Smooth muscle cell of the coronary artery (primary cell): ENCODE data around the gene SLC25A20. TPM values are rescaled to one million over a fixed set of nuclear protein-coding genes. Genes with fewer than 3 reads are reported as not detected.

Source experiments
- total RNA-seq: library from RNA; depleted of rRNA; stranded (reverse); fragments of >200 nt; gene quantifications from 2 replicates; pipeline ENCODE4 v1.2.3, GENCODE V29; 2014; ENCODE audit warnings: low replicate concordance

The SLC25A20 gene
- 26.5 and 26.8 TPM in 2 replicates for total RNA-seq

DNA sequence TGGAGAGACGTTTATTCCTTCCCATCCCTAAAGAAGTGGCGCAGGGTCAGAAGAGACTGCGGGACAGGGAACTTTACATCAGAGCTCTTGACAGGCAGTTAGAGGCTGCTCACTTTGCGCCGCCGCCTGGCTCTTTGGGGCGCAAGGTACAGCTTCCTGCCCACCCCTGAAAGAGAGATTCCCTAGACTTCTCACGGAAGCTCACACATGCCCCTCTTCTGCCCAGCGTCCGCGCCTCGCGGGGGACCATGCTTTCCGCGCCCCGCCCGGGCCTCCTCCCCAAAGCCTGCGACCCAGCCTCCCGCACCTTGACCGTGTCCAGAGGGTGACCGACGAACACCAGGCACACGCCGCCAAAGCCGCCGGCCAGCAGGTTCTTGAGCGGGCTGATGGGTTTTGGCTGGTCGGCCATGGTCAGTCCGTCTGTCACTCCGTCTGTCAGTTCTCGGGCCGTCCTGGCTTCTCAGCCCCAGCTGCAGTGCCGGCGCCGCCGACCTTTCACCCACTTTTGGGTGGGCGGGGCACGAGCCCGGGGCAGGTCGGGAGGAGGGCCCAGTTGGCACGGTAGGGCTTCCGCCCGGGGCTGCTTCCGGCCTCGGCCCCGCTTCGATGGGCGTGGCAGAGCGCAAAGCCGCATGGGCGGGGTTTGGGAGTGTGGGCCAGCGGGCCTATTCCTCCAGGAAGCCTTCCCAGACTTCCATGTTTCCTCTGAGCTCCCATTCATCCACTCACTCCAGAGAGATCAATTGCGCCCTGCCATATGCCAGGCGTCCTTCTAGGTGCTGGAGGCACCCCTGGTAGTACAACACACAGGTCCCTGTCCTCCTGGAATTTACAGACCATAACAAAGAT, at the start of gene SLC25A20:
SLC25A20 (minus strand) TSS at position 500 of the 852 bp plus-strand sequence; CDS start at position 412, 88 bp downstream.

GRCh38 chr3:48918388-48919214, 19.9 kb upstream of the SLC25A20 start, which contains the start of gene ARIH2:
Gene ARIH2 (plus strand): TSS chr3:48918842. CDS start chr3:48927559, 8,717 bp downstream.

DNA sequence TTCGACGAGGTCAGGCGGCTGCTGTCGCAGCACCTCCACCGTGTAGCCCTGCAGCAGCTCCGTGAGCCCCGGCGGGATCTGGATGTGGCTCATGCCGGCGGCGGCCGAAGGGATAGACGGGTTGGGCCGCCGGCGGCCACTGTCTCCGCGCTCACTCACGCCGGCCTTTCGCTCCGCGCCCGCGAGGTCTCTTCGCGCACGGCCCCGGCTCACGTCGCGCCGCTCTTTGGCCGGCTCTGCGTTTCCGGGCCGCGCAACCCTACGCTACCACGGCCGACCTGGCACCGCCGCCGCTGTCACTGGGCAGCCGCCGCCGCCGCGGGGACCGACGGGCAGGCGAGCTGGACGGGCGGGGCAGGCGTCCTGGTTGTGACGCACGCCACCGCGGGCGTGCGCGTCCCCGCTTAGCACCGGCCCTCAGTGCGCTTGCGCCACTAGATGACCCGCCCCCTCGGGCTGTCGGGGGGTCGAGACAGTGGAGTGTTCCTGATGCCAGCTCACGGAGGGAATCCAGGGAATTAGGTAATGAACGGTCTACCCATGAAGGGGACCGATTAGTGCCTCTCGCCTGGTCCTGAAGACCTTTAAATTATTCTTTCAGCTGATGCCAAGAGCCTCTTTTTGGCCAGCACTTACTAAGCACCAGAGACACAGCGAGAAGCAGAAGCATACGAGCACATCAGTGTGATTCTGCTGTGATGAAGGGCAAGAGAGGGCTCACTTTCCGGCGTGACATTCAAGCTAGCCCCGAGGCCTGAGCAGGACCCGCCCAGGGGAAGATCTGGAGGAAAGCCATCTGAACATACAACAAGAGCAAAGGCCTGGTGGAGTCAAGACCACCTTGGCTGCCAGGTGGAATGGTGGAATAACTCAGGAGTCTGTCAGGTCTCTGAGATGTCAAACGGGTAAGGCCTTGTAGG, 50.9 kb downstream of the SLC25A20 start, which contains the start of gene PRKAR2A:
PRKAR2A (minus strand) TSS at position 371 of the 920 bp plus-strand sequence; CDS start at position 93, 278 bp downstream.

Other genes starting within 250 kb of the SLC25A20 start
- 0.35 and 0.45 TPM in 2 replicates for gene CELSR3, start 236.0 kb downstream of the SLC25A20 start, total RNA-seq
- 7.7 and 11.1 TPM in 2 replicates for gene NCKIPSD, start 213.0 kb downstream of the SLC25A20 start, total RNA-seq
- gene IP6K2, start 181.7 kb downstream of the SLC25A20 start, total RNA-seq = 44.2 and 48.3 TPM in 2 replicates
- gene PRKAR2A, start 51.0 kb downstream of the SLC25A20 start, total RNA-seq = 23.3 and 24.5 TPM in 2 replicates
- 60.4 and 83.5 TPM in 2 replicates for gene ARIH2, start 20.0 kb upstream of the SLC25A20 start, total RNA-seq
- 23.9 and 31.9 TPM in 2 replicates for gene P4HTM, start 91.4 kb upstream of the SLC25A20 start, total RNA-seq
- gene WDR6, start 108.5 kb upstream of the SLC25A20 start, total RNA-seq = 72.6 and 112 TPM in 2 replicates
- gene DALRD3, start 119.7 kb upstream of the SLC25A20 start, total RNA-seq = 43.7 and 57.4 TPM in 2 replicates
- 84.1 and 92.2 TPM in 2 replicates for gene NDUFAF3, start 123.2 kb upstream of the SLC25A20 start, total RNA-seq
- gene IMPDH2, start 130.5 kb upstream of the SLC25A20 start, total RNA-seq = 433 and 547 TPM in 2 replicates
- gene QRICH1, start 195.2 kb upstream of the SLC25A20 start, total RNA-seq = 46.3 and 51.3 TPM in 2 replicates
- 299 and 321 TPM in 2 replicates for gene QARS1, start 205.9 kb upstream of the SLC25A20 start, total RNA-seq
- gene USP19, start 221.9 kb upstream of the SLC25A20 start, total RNA-seq = 34.7 and 77.0 TPM in 2 replicates
- gene LAMB2, start 234.2 kb upstream of the SLC25A20 start, total RNA-seq = 460 and 630 TPM in 2 replicates